ENCODE measurements around the gene ARL5A. TPM values are rescaled to one million over a fixed set of nuclear protein-coding genes. Genes with fewer than 3 reads are reported as not detected.

ARL5A gene
- polyA plus RNA-seq, 3 donors, result 21.3 to 85.8 (median 74.5) TPM

DNA sequence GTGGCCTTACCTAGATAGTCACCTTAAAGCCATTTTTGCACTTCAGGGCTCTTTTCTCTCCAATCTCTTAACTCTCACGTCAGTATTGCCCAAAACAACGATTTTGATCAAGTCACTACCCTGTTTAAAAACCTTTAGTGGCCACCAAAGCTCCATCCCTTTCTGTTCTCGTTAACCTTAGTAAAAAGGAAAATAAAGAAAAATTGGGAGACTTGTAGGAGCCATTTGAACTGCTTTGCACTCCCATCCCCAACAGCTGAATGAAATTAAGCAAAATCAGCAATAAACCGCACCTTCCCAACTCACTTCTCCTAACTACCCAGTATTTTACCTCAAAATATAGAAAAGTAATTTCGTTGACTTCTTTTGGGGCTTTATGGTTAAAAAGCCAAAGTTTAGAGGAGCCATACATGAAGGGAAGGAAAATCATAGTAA is 686 bp upstream of the ARL5A start:
- Histone ChIP-seq H4K20me1 (ENCODE audit: insufficient read depth, low read length) (peaks cover 19% of the 10 kb centered on the region), H3K27ac (ENCODE audit: low read depth in 1 of 2, low read length in 2 of 2) (peak overlapping the region; percentile 53 to 93), H3K36me3 (replicated peaks in 1 of 2; ENCODE audit: control insufficient read depth in 1 of 2, insufficient read depth in 2 of 2, low read length in 2 of 2) (peaks cover 0 to 4% of the 10 kb centered on the region in 2 donors), H3K9me3 (replicated peaks in 1 of 2; ENCODE audit: control insufficient read depth in 1 of 2, insufficient read depth in 1 of 2, low read length in 2 of 2) (no peaks in the 10 kb centered on the region), H2AFZ (ENCODE audit: insufficient read depth, low read depth, low read length, poor library complexity, severe bottlenecking) (peak overlapping the region; percentile 95), H3K27me3 (ENCODE audit: control insufficient read depth in 2 of 2, insufficient read depth in 2 of 2, low read length in 2 of 2) (no peaks in the 10 kb centered on the region), H3K4me3 (replicated peaks in 1 of 3; ENCODE audit: low read depth in 2 of 3, low read length in 3 of 3) (peak overlapping the region; percentile 47 to 94 (median 50)), H3K79me2 (ENCODE audit: insufficient read depth, low read length) (peaks cover 43% of the 10 kb centered on the region), H3K4me2 (replicated peaks; ENCODE audit: extremely low read depth, low read length, poor library complexity, severe bottlenecking) (peak overlapping the region; percentile 94), H3K4me1 (ENCODE audit: control insufficient read depth in 1 of 2, insufficient read depth in 2 of 2, low read length in 2 of 2) (peaks cover 22 to 26% of the 10 kb centered on the region in 2 donors), H3K9ac (ENCODE audit: insufficient read depth, low read length, poor library complexity, severe bottlenecking) (peak overlapping the region; percentile 94)
- no peaks in the 10 kb centered on the region for H3K27me3 Mint-ChIP-seq (ENCODE audit: low read depth in 3 of 3)
- H3K4me3 Mint-ChIP-seq, result peak overlapping the region; percentile 96 to 97
- peak overlapping the region; percentile 81 to 96 (median 94) for H3K27ac Mint-ChIP-seq
- TF ChIP-seq, protein P1, sequence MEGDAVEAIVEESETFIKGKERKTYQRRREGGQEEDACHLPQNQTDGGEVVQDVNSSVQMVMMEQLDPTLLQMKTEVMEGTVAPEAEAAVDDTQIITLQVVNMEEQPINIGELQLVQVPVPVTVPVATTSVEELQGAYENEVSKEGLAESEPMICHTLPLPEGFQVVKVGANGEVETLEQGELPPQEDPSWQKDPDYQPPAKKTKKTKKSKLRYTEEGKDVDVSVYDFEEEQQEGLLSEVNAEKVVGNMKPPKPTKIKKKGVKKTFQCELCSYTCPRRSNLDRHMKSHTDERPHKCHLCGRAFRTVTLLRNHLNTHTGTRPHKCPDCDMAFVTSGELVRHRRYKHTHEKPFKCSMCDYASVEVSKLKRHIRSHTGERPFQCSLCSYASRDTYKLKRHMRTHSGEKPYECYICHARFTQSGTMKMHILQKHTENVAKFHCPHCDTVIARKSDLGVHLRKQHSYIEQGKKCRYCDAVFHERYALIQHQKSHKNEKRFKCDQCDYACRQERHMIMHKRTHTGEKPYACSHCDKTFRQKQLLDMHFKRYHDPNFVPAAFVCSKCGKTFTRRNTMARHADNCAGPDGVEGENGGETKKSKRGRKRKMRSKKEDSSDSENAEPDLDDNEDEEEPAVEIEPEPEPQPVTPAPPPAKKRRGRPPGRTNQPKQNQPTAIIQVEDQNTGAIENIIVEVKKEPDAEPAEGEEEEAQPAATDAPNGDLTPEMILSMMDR (IDR thresholded peaks at IDR 0.05), result no peak
- H3K4me1 Mint-ChIP-seq, result peaks cover 39% of the 10 kb centered on the region
- no peak for DNase-seq
- no CpG with 5 or more reads among the region's 5 CpGs for WGBS (ENCODE audit: insufficient coverage)
- H3K36me3 Mint-ChIP-seq, result peaks cover 0 to 7% of the 10 kb centered on the region in 2 donors
- H3K9me3 Mint-ChIP-seq, result no peaks in the 10 kb centered on the region
- intact Hi-C loops (cut with micrococcal nuclease), result loop anchor here (5.0 to 10.0 kb wide), 3 partner anchors 58 to 888 kb away; partner anchors contain the start of genes ARL6IP6 (in 1 of the 2) and PRPF40A (in 1 of the 2)

DNA sequence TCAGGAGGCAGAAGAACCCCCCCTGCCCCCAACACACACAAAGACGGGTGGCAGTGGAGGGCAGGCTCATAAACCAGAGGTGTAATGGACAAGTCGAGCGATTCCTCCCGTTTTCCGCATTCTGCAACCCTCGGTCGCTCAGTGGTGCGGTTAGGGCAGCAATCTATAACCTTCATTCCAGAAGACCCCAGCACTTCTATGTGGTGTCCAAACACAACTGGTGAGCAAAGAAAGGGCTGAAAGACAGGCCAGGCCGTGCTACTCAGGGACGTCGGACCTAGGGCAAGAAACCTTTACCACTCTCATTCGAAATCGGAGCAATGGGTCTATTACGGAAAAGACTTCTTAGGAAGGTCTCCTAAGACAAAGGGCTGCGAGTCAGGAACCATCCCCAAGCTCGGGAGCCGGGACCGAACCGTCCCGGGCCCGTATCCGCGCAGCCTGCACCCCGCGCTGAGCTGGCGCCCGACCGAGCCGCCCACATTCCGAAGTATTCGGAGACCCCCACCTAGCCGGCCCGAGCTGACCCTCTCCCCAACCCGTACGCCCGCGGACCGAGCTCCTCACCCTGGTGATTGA is 568 bp downstream of the ARL5A start:
- DNase-seq, result peak in 2 of 3 donors; percentile 19
- peaks cover 31% of the 10 kb centered on the region for H4K20me1 ChIP-seq (ENCODE audit: insufficient read depth, low read length)
- no peaks in the 10 kb centered on the region for H3K9me3 ChIP-seq (replicated peaks in 1 of 2; ENCODE audit: control insufficient read depth in 1 of 2, insufficient read depth in 1 of 2, low read length in 2 of 2)
- H3K4me3 ChIP-seq (replicated peaks in 1 of 3; ENCODE audit: low read depth in 2 of 3, low read length in 3 of 3), result peak overlapping the region; percentile 94 to 98 (median 95)
- intact Hi-C loops (cut with micrococcal nuclease), result loop anchor here (5.0 to 10.0 kb wide), 3 partner anchors 60 to 890 kb away; partner anchors contain the start of genes ARL6IP6 (in 1 of the 2) and PRPF40A (in 1 of the 2)
- H2AFZ ChIP-seq (ENCODE audit: insufficient read depth, low read depth, low read length, poor library complexity, severe bottlenecking), result peak overlapping the region; percentile 95
- H3K79me2 ChIP-seq (ENCODE audit: insufficient read depth, low read length), result peaks cover 56% of the 10 kb centered on the region
- no peaks in the 10 kb centered on the region for H3K9me3 Mint-ChIP-seq
- peaks cover 22 to 23% of the 10 kb centered on the region in 2 donors for H3K4me1 ChIP-seq (ENCODE audit: control insufficient read depth in 1 of 2, insufficient read depth in 2 of 2, low read length in 2 of 2)
- H3K27me3 ChIP-seq (ENCODE audit: control insufficient read depth in 2 of 2, insufficient read depth in 2 of 2, low read length in 2 of 2), result no peaks in the 10 kb centered on the region
- H3K4me3 Mint-ChIP-seq, result peak overlapping the region; percentile 96 to 98
- peak overlapping the region; percentile 81 to 95 (median 89) for H3K27ac Mint-ChIP-seq
- TF ChIP-seq, protein P1 (IDR thresholded peaks at IDR 0.05), result no peak
- peaks cover 3 to 4% of the 10 kb centered on the region in 2 donors for H3K36me3 ChIP-seq (replicated peaks in 1 of 2; ENCODE audit: control insufficient read depth in 1 of 2, insufficient read depth in 2 of 2, low read length in 2 of 2)
- peak overlapping the region; percentile 94 for H3K9ac ChIP-seq (ENCODE audit: insufficient read depth, low read length, poor library complexity, severe bottlenecking)
- H3K4me1 Mint-ChIP-seq, result peaks cover 49% of the 10 kb centered on the region
- H3K36me3 Mint-ChIP-seq, result peaks cover 2 to 7% of the 10 kb centered on the region in 2 donors
- H3K4me2 ChIP-seq (replicated peaks; ENCODE audit: extremely low read depth, low read length, poor library complexity, severe bottlenecking), result peak overlapping the region; percentile 94
- H3K27ac ChIP-seq (ENCODE audit: low read depth in 1 of 2, low read length in 2 of 2), result peak overlapping the region; percentile 50 to 93
- 1% methylated on average over 33 of the region's 38 CpGs for WGBS (ENCODE audit: insufficient coverage)
- H3K27me3 Mint-ChIP-seq (ENCODE audit: low read depth in 3 of 3), result no peaks in the 10 kb centered on the region

Measured in CD14-positive monocyte (primary cell).